HG03565 (cell line): ENCODE data around the gene INF2.

Experiments used
- ATAC-seq: cut with Tn5 transposase; IDR thresholded peaks from one replicate; pipeline ENCODE4 v1.9.1; 2021; ENCODE audit warnings: mild to moderate bottlenecking, moderate library complexity; ENCODE audit not compliant: unreplicated experiment

The INF2 gene

DNA sequence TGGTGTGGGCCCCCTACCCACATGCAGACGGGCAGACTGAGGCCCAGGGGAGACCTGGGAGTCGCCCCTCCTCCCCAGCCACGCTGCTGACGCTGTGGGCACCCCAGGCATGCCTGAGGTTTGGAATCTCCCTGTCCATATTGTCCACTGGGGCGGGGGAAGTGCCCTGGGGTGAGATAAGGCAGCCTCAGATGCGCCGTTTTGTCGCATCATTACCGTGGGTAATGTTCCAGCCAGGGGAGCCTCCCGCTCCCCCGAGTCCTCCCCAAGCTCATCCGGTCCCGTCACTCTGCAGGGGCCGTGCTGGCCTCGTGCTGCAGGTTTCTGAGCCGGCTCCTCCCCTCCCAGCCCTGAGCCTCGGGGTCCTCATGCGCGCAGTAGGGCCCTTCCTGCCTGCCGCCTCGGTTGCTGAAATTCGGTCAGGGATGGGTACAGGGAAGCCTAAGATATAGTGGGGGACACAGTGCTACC lies 11.4 kb downstream of the INF2 start:
- ATAC-seq: no peak

- ATAC-seq: no peak
Observed at GRCh38 chr14:104701383-104702076, 12.1 kb downstream of the INF2 start.

GRCh38 chr14:104702106-104702505 lies 12.7 kb downstream of the INF2 start:
- ATAC-seq: no peak

DNA sequence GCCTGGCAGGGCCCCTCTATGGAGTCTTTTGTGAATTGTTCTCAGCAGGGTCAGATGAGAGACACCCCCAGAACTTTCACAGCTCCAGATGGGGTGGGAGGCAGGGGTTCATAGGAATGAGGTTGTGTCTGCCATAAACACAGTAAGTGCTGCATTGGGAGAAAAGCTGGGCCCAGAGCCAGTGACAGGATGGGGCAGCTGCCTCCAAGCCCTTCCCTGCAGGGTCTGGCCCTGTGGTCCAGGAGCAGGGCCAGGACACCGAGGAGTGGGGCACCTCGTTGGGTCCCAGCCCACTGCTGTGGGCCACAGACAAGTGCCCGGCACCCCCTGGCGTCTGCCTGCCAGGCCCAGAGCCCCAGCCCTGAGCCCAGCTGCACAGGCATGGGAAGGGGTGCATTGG lies 13.3 kb downstream of the INF2 start:
- ATAC-seq: no peak

GRCh38 chr14:104703269-104703668 lies 13.9 kb downstream of the INF2 start:
- ATAC-seq: no peak

- ATAC-seq: no peak
Observed at GRCh38 chr14:104704252-104704651, 14.8 kb downstream of the INF2 start.

DNA sequence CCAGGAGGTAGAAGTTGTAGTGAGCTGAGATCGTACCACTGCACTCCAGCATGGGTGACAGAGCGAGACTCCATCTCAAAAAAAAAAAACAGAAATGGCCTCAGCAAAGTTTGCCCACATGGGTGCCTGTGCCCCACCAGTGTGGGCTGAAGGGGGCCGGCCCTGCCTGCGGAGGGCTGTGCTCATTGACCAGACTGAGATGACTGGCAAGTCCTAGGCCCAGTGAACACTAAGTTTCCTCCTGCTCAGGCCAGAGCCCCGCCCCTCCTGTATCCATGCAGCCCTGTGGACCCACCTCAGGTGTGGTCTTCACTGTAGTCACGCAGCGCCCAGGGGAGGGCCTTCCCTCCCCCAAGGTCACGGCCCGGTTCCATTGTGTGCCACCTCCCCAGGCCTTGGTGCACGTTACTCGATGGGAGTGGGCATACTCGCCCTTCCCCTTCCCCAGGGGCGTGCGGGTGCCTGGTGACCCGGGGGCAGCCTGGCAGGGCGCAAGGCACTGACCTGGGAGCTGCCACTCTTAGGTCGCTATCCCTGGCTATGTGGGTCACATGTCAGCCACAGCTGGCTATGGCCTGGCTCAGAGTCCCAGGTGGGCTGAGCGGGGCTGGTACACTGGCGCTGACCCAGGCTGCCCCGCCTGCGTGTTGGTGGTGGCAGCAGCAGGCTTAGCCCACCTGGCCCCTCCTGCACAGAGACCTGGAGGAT lies 16.1 kb downstream of the INF2 start:
- no peak for ATAC-seq

DNA sequence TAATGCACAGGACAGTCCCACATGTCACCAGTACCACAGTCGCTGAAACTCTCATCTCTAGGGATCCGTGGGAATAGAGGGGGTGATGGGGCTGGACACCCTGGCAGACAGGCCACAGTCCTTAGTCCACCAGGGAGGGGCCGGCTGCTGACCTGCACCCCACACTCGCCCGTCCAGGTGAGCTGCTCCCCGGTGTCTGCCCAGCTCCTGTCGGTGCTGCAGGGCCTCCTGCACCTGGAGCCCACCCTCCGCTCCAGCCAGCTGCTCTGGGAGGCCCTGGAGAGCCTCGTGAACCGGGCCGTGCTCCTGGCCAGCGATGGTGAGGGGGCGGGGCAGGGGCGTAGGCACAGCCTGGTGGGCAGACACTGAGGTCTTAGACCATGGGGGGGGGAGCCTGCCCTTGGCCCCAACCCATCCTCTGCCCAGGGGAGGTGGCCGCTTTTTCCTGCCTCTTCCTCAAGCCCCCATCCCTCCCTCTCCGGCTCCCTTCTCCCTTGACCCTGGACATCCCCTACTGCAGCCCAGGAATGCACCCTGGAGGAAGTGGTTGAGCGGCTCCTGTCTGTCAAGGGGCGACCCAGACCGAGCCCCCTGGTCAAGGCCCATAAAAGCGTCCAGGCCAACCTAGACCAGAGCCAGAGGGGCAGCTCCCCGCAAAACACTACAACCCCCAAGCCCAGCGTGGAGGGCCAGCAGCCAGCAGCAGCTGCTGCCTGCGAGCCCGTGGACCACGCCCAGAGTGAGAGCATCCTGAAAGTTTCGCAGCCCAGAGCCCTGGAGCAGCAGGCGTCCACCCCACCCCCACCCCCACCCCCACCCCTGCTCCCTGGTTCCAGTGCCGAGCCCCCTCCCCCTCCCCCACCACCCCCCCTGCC lies 17.6 kb downstream of the INF2 start:
- ATAC-seq: no peak

- ATAC-seq: no peak
Observed at GRCh38 chr14:104707608-104708595, 18.5 kb downstream of the INF2 start.

DNA sequence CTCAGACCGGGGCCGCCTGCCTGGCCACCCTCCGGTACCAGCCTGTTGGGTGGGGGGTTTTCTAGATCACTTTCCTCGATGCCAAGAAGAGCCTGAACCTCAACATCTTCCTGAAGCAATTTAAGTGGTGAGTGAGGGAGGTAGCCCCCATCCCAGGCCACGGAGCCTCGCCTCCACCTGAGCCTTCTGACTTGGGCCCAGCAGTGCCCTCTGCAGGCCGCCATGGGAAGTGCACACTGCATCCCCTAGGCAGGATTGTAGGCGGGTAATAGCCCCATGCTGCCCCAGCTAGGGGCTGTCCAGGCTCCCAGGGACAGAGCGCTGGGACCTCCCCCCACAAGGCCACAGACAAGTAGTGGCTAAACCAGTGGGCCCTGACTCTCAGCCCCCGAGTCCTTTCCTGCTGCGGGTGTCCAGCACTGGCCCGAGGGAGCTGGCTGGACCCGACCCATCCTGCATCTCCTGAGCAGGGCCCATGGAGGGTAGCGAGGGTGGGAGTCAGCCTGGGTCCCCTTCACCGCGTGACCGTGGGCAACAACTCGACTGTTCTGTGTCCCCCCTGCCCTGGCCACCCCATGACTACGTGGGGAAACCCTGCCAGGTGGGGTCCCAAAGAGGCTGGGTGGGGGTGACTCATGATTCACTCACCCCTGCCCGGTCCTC lies 19.3 kb downstream of the INF2 start:
- no peak for ATAC-seq

GRCh38 chr14:104709387-104710039 lies 20.1 kb downstream of the INF2 start:
- ATAC-seq: no peak

DNA sequence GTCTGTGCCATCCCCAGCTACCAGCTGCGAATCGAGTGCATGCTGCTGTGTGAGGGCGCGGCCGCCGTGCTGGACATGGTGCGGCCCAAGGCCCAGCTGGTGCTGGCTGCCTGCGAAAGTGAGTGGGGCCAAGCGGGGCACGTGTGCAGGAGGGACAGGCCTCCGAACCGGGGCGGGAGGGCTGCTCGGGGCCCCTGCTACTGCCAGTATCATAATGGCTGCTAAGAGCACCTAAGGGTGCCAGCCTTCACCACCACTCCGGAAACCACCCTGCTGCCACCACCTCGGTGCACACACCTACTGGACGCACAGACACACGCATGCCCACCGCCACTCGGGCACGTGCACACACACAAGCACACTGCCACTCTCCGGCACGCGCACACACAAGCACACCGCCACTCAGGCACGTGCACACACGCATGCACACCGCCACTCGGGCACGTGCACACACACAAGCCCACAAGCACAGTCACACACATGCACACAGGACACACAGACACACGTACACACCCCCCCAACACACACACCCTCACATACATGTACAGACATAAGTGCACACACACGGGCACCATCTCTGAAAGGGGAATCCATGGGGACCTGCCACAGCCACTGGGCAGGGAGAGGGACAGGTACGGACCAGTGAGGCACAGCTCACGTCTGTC lies 20.8 kb downstream of the INF2 start:
- no peak for ATAC-seq

GRCh38 chr14:104712881-104713734 lies 23.7 kb downstream of the INF2 start:
- no peak for ATAC-seq

- no peak for ATAC-seq
Observed at GRCh38 chr14:104714066-104714465, 24.6 kb downstream of the INF2 start.

DNA sequence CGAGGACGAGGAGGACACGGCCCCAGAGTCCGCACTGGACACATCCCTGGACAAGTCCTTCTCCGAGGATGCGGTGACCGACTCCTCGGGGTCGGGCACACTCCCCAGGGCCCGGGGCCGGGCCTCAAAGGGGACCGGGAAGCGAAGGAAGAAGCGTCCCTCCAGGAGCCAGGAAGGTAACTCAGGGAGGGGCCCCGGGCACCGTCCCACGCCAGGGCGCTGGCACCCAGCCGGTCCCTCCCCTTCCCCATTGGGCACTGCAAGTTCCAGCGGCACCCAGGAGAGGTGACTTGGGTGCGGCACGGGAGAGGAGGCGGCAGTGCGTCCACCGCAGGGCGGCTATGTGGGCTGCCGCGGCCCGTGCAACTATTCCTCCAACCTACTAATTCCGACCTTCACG lies 25.3 kb downstream of the INF2 start:
- no peak for ATAC-seq

DNA sequence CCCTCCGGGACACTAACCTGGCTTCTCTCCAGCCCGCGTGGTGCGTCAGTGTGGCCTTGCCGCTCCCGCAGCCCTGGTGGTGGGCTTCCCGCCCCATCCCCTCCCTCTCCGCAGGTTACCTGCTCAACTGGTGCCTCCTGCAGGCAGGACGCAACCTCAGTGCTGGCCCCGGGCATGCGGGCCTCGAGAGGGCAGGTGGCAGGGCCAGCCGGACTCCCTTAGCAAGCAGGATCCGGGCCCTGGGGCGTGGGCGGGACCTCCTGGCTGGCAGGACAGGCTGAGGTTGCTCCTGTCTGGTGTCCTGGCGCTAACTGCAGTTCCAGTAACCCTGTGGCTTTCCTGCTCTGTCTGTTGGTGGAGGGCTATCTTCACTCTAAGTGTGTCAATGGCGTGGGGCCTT lies 26.0 kb downstream of the INF2 start:
- no peak for ATAC-seq

- ATAC-seq: no peak
Observed at GRCh38 chr14:104715871-104716270, 26.5 kb downstream of the INF2 start.

GRCh38 chr14:104717137-104717536 lies 27.7 kb downstream of the INF2 start:
- ATAC-seq: no peak
